Keratinocyte (primary cell): ENCODE measurements around the gene ACAN. TPM values are rescaled to one million over a fixed set of nuclear protein-coding genes. Genes with fewer than 3 reads are reported as not detected.

ENCODE experiments used
- DNase-seq: peaks from one replicate; pipeline ENCODE4 v3.0.0-alpha.2; 2011; ENCODE audit warnings: low read depth, missing footprints, low spot score
- FAIRE-seq: peaks from 2 replicates; lab custom pipeline; 2011; peaks lifted over from hg19 to GRCh38; lab: Jason Lieb, UNC
- H2AFZ ChIP-seq: 2 replicates; pipeline ENCODE4 v1.6.0; 2012; ENCODE audit warnings: low read length, control low read depth, inconsistent platforms; ENCODE audit not compliant: control insufficient read depth
- H3K27ac ChIP-seq: 2 replicates; pipeline ENCODE4 v1.5.1; 2011; ENCODE audit warnings: low read length; ENCODE audit not compliant: control insufficient read depth, insufficient read depth
- H3K27me3 ChIP-seq: 3 replicates; pipeline ENCODE4 v1.6.0; 2011; ENCODE audit warnings: low read length; ENCODE audit not compliant: control insufficient read depth, insufficient read depth; ENCODE audit errors: extremely low read depth
- H3K36me3 ChIP-seq, 2 experiments: 2 replicates in 1 of 2; 3 replicates in 1 of 2; pipeline ENCODE4 v1.5.1; 2011; ENCODE audit warnings: low read length in 2 of 2, mild to moderate bottlenecking in 1 of 2; ENCODE audit not compliant: control insufficient read depth in 2 of 2, insufficient read depth in 2 of 2; ENCODE audit errors: extremely low read depth in 1 of 2
- H3K4me1 ChIP-seq: 3 replicates; pipeline ENCODE4 v1.5.1; 2011; ENCODE audit warnings: low read length; ENCODE audit not compliant: control insufficient read depth, insufficient read depth; ENCODE audit errors: extremely low read depth
- H3K4me2 ChIP-seq: 3 replicates; pipeline ENCODE4 v1.6.0; 2011; ENCODE audit warnings: low read depth, low read length; ENCODE audit not compliant: control insufficient read depth, insufficient read depth; ENCODE audit errors: extremely low read depth
- H3K4me3 ChIP-seq, 3 experiments: fragments of 200-600 bp in 1 of 3; sonication (generic) in 1 of 3; 2 replicates in 2 of 3; 3 replicates in 1 of 3; pipeline ENCODE4 v1.5.1; 2011 to 2016; ENCODE audit warnings: low read length in 3 of 3, mild to moderate bottlenecking in 3 of 3, control low read depth in 2 of 3, inconsistent platforms in 1 of 3, low read depth in 1 of 3, mixed read lengths in 1 of 3, mixed run types in 1 of 3, moderate library complexity in 1 of 3; ENCODE audit not compliant: control insufficient read depth in 2 of 3, insufficient read depth in 2 of 3; ENCODE audit errors: extremely low read depth in 1 of 3
- H3K79me2 ChIP-seq: 2 replicates; pipeline ENCODE4 v1.6.0; 2012; ENCODE audit warnings: low read length; ENCODE audit not compliant: control insufficient read depth, insufficient read depth
- H3K9ac ChIP-seq: 3 replicates; pipeline ENCODE4 v1.6.0; 2011; ENCODE audit warnings: low read length; ENCODE audit not compliant: control insufficient read depth, insufficient read depth; ENCODE audit errors: extremely low read depth
- H3K9me1 ChIP-seq: 3 replicates; pipeline ENCODE4 v1.6.0; 2011; ENCODE audit warnings: low read length; ENCODE audit not compliant: control insufficient read depth, insufficient read depth; ENCODE audit errors: extremely low read depth
- H3K9me3 ChIP-seq: 2 replicates; pipeline ENCODE4 v1.5.1; 2012; ENCODE audit warnings: low read depth, low read length; ENCODE audit not compliant: control insufficient read depth
- H4K20me1 ChIP-seq: 3 replicates; pipeline ENCODE4 v1.6.0; 2011; ENCODE audit warnings: low read length; ENCODE audit not compliant: control insufficient read depth, insufficient read depth; ENCODE audit errors: extremely low read depth
- CTCF ChIP-seq, 3 experiments: IDR thresholded peaks in 1 of 3; conservative IDR thresholded peaks in 1 of 3; optimal IDR thresholded peaks in 1 of 3; 2 replicates in 2 of 3; 3 replicates in 1 of 3; pipeline versions ENCODE3 to v1.5.1; 2011; ENCODE audit warnings: low read length in 3 of 3, mild to moderate bottlenecking in 3 of 3, moderate library complexity in 2 of 3, control low read depth in 1 of 3, inconsistent platforms in 1 of 3; ENCODE audit not compliant: insufficient read depth in 2 of 3; ENCODE audit errors: extremely low read depth in 1 of 3
- EZH2 ChIP-seq: IDR thresholded peaks from one replicate; pipeline ENCODE4 v1.6.1; 2012; ENCODE audit warnings: inconsistent platforms, mild to moderate bottlenecking, low read length, moderate library complexity
- dilution Hi-C: fragments of 300-500 bp; cut with MboI; formaldehyde crosslinking; loops from one replicate; pipeline ENCODE4 v1.7.0; 2020; ENCODE audit warnings: low sequenced_read_pairs; ENCODE audit not compliant: extremely low pct_ligation_motif_present
- polyA plus RNA-seq, 5 experiments: library from polyadenylated mRNA; depleted of rRNA in 3 of 5; stranded (reverse) in 3 of 5; stranded (forward) in 1 of 5; unstranded in 1 of 5; fragments of >200 nt; gene quantifications; 1 replicate in 1 of 5; 2 replicates in 3 of 5; 3 replicates in 1 of 5; pipeline versions ENCODE4 v1.2.1 to v1.2.3, GENCODE V29; 2011 to 2012; ENCODE audit warnings: missing spikeins in 2 of 5, low read depth in 1 of 5, low replicate concordance in 1 of 5

The ACAN gene
- polyA plus RNA-seq, 1 donor (not counting 4 experiments of a cell fraction or from before 2014, with no cell fraction given): not detected

- H3K4me2 ChIP-seq: no peak overlapping the region
Measured at GRCh38 chr15:88908697-88909621, 105.7 kb downstream of the ACAN start.

GRCh38 chr15:88909956-88910831 lies 107.0 kb downstream of the ACAN start:
- Histone ChIP-seq H3K9me3 (no peaks in the 10 kb centered on the region), H4K20me1 (no peaks in the 10 kb centered on the region), H3K9ac (no peak overlapping the region), H3K4me2 (no peak overlapping the region), H3K9me1 (no peaks in the 10 kb centered on the region), H3K79me2 (no peaks in the 10 kb centered on the region), H3K4me3 (no peak overlapping the region), H2AFZ (no peak overlapping the region), H3K36me3 (peaks cover 7 to 20% of the 10 kb centered on the region in 2 experiments), H3K4me1 (peaks cover 22% of the 10 kb centered on the region), H3K27ac (no peak overlapping the region), H3K27me3 (no peaks in the 10 kb centered on the region)
- DNase-seq (no peak), FAIRE-seq (no peak)
- dilution Hi-C loops: no loop called here
- TF ChIP-seq CTCF (optimal IDR thresholded peaks at IDR 0.05 in 1 of 3, IDR thresholded peaks at IDR 0.05 in 1 of 3, conservative IDR thresholded peaks at IDR 0.05 in 1 of 3; ENCODE audit: extremely low read depth in 1 of 3, insufficient read depth in 2 of 3, low read length in 3 of 3): no peak
- TF ChIP-seq EZH2: no peak

More at GRCh38 chr15:88908697-88909621, 105.7 kb downstream of the ACAN start:
- no peaks in the 10 kb centered on the region for H4K20me1 ChIP-seq
- DNase-seq (no peak), FAIRE-seq (no peak)
- no peaks in the 10 kb centered on the region for H3K79me2 ChIP-seq
- H3K36me3 ChIP-seq: peaks cover 7 to 21% of the 10 kb centered on the region in 2 experiments
- no peak overlapping the region for H3K4me3 ChIP-seq
- H3K4me1 ChIP-seq: peaks cover 20% of the 10 kb centered on the region
- no peaks in the 10 kb centered on the region for H3K9me3 ChIP-seq
- H3K27me3 ChIP-seq: no peaks in the 10 kb centered on the region
- dilution Hi-C loops: no loop called here
- no peak overlapping the region for H3K9ac ChIP-seq
- TF ChIP-seq EZH2 (no peak), CTCF (optimal IDR thresholded peaks at IDR 0.05 in 1 of 3, IDR thresholded peaks at IDR 0.05 in 1 of 3, conservative IDR thresholded peaks at IDR 0.05 in 1 of 3; ENCODE audit: extremely low read depth in 1 of 3, insufficient read depth in 2 of 3, low read length in 3 of 3) (no peak)
- H3K9me1 ChIP-seq: no peaks in the 10 kb centered on the region
- no peak overlapping the region for H2AFZ ChIP-seq
- no peak overlapping the region for H3K27ac ChIP-seq
